ENCODE results near the gene HLA-DMB. TPM values are rescaled to one million over a fixed set of nuclear protein-coding genes. Genes with fewer than 3 reads are reported as not detected.
A peak's percentile ranks its signal among the peaks of the same experiment; 100 is the strongest.

The HLA-DMB gene
- total RNA-seq, 1 experiment from 2014 or later: 142 TPM

GRCh38 chr6:32894085-32895005, 46.5 kb downstream of the HLA-DMB start:
- Histone ChIP-seq H2AFZ (ENCODE audit: low read length) (peak overlapping the region; percentile 90), H3K79me2 (ENCODE audit: low read length) (no peaks in the 10 kb centered on the region), H3K27ac (ENCODE audit: low read length) (peak overlapping the region; percentile 62), H3K9ac (ENCODE audit: low read length) (peak overlapping the region; percentile 84), H3K9me3 (ENCODE audit: low read length) (no peaks in the 10 kb centered on the region), H3K9me2 (replicated peaks; ENCODE audit: insufficient read depth, low read length) (no peaks in the 10 kb centered on the region), H3K27me3 (ENCODE audit: low read length) (no peaks in the 10 kb centered on the region), H3K4me1 (ENCODE audit: low read length) (peaks cover 22% of the 10 kb centered on the region), H4K20me1 (ENCODE audit: insufficient read depth, low read depth, low read length) (no peaks in the 10 kb centered on the region), H3K4me3 (ENCODE audit: low read length) (peak overlapping the region; percentile 90), H3K36me3 (ENCODE audit: insufficient read depth, low read length) (0 out of 2 replicates have a peak, but pooled peaks cover 4% of the 10 kb centered on the region), H3K4me2 (ENCODE audit: low read depth, low read length, poor library complexity, severe bottlenecking) (peak overlapping the region; percentile 97)
- DNase-seq: peak; percentile 98

- H2AFZ ChIP-seq (ENCODE audit: low read length): no peak overlapping the region
- H3K9ac ChIP-seq (ENCODE audit: low read length): no peak overlapping the region
- no peaks in the 10 kb centered on the region for H3K9me3 ChIP-seq (ENCODE audit: low read length)
- no peak overlapping the region for H3K27ac ChIP-seq (ENCODE audit: low read length)
- no peaks in the 10 kb centered on the region for H3K36me3 ChIP-seq (ENCODE audit: insufficient read depth, low read length)
- DNase-seq: no peak
- H3K4me2 ChIP-seq (ENCODE audit: low read depth, low read length, poor library complexity, severe bottlenecking): no peak overlapping the region
- no peaks in the 10 kb centered on the region for H3K79me2 ChIP-seq (ENCODE audit: low read length)
- H3K9me2 ChIP-seq (replicated peaks; ENCODE audit: insufficient read depth, low read length): no peaks in the 10 kb centered on the region
- H3K4me3 ChIP-seq (ENCODE audit: low read length): no peak overlapping the region
- peaks cover 21% of the 10 kb centered on the region for H3K4me1 ChIP-seq (ENCODE audit: low read length)
- H3K27me3 ChIP-seq (ENCODE audit: low read length): no peaks in the 10 kb centered on the region
- no peaks in the 10 kb centered on the region for H4K20me1 ChIP-seq (ENCODE audit: insufficient read depth, low read depth, low read length)
Measured at GRCh38 chr6:32890831-32891230, 50.0 kb downstream of the HLA-DMB start.

- H2AFZ ChIP-seq (ENCODE audit: low read length): no peak overlapping the region
- no peaks in the 10 kb centered on the region for H3K79me2 ChIP-seq (ENCODE audit: low read length)
- no peaks in the 10 kb centered on the region for H3K36me3 ChIP-seq (ENCODE audit: insufficient read depth, low read length)
- no peaks in the 10 kb centered on the region for H3K9me2 ChIP-seq (replicated peaks; ENCODE audit: insufficient read depth, low read length)
- no peak for DNase-seq
- no peak overlapping the region for H3K4me3 ChIP-seq (ENCODE audit: low read length)
- no peaks in the 10 kb centered on the region for H3K9me3 ChIP-seq (ENCODE audit: low read length)
- no peaks in the 10 kb centered on the region for H4K20me1 ChIP-seq (ENCODE audit: insufficient read depth, low read depth, low read length)
- H3K27me3 ChIP-seq (ENCODE audit: low read length): no peaks in the 10 kb centered on the region
- H3K27ac ChIP-seq (ENCODE audit: low read length): no peak overlapping the region
- peaks cover 11% of the 10 kb centered on the region for H3K4me1 ChIP-seq (ENCODE audit: low read length)
- no peak overlapping the region for H3K4me2 ChIP-seq (ENCODE audit: low read depth, low read length, poor library complexity, severe bottlenecking)
- H3K9ac ChIP-seq (ENCODE audit: low read length): no peak overlapping the region
Measured at GRCh38 chr6:32889533-32889932, 51.3 kb downstream of the HLA-DMB start.

GRCh38 chr6:32888576-32888975, 52.3 kb downstream of the HLA-DMB start:
- H3K27me3 ChIP-seq (ENCODE audit: low read length): no peaks in the 10 kb centered on the region
- no peaks in the 10 kb centered on the region for H3K9me3 ChIP-seq (ENCODE audit: low read length)
- H3K9ac ChIP-seq (ENCODE audit: low read length): no peak overlapping the region
- no peaks in the 10 kb centered on the region for H3K36me3 ChIP-seq (ENCODE audit: insufficient read depth, low read length)
- no peak overlapping the region for H3K4me2 ChIP-seq (ENCODE audit: low read depth, low read length, poor library complexity, severe bottlenecking)
- H3K4me1 ChIP-seq (ENCODE audit: low read length): peaks cover 14% of the 10 kb centered on the region
- no peak overlapping the region for H3K4me3 ChIP-seq (ENCODE audit: low read length)
- H3K9me2 ChIP-seq (replicated peaks; ENCODE audit: insufficient read depth, low read length): no peaks in the 10 kb centered on the region
- DNase-seq: no peak
- no peaks in the 10 kb centered on the region for H4K20me1 ChIP-seq (ENCODE audit: insufficient read depth, low read depth, low read length)
- H3K27ac ChIP-seq (ENCODE audit: low read length): no peak overlapping the region
- no peaks in the 10 kb centered on the region for H3K79me2 ChIP-seq (ENCODE audit: low read length)
- H2AFZ ChIP-seq (ENCODE audit: low read length): no peak overlapping the region

GRCh38 chr6:32887616-32888015, 53.2 kb downstream of the HLA-DMB start:
- Histone ChIP-seq H3K4me2 (ENCODE audit: low read depth, low read length, poor library complexity, severe bottlenecking) (no peak overlapping the region), H3K36me3 (ENCODE audit: insufficient read depth, low read length) (no peaks in the 10 kb centered on the region), H3K79me2 (ENCODE audit: low read length) (no peaks in the 10 kb centered on the region), H3K9ac (ENCODE audit: low read length) (no peak overlapping the region), H3K9me2 (replicated peaks; ENCODE audit: insufficient read depth, low read length) (no peaks in the 10 kb centered on the region), H3K27me3 (ENCODE audit: low read length) (no peaks in the 10 kb centered on the region), H3K27ac (ENCODE audit: low read length) (no peak overlapping the region), H4K20me1 (ENCODE audit: insufficient read depth, low read depth, low read length) (no peaks in the 10 kb centered on the region), H2AFZ (ENCODE audit: low read length) (no peak overlapping the region), H3K9me3 (ENCODE audit: low read length) (no peaks in the 10 kb centered on the region), H3K4me3 (ENCODE audit: low read length) (no peak overlapping the region), H3K4me1 (ENCODE audit: low read length) (peaks cover 9% of the 10 kb centered on the region)
- DNase-seq: no peak

GRCh38 chr6:32886681-32887383, 54.0 kb downstream of the HLA-DMB start:
- Histone ChIP-seq H3K27me3 (ENCODE audit: low read length) (no peaks in the 10 kb centered on the region), H3K9me2 (replicated peaks; ENCODE audit: insufficient read depth, low read length) (no peaks in the 10 kb centered on the region), H3K4me3 (ENCODE audit: low read length) (no peak overlapping the region), H2AFZ (ENCODE audit: low read length) (no peak overlapping the region), H3K9ac (ENCODE audit: low read length) (no peak overlapping the region), H4K20me1 (ENCODE audit: insufficient read depth, low read depth, low read length) (no peaks in the 10 kb centered on the region), H3K4me1 (ENCODE audit: low read length) (peaks cover 11% of the 10 kb centered on the region), H3K4me2 (ENCODE audit: low read depth, low read length, poor library complexity, severe bottlenecking) (no peak overlapping the region), H3K9me3 (ENCODE audit: low read length) (no peaks in the 10 kb centered on the region), H3K79me2 (ENCODE audit: low read length) (no peaks in the 10 kb centered on the region), H3K36me3 (ENCODE audit: insufficient read depth, low read length) (no peaks in the 10 kb centered on the region), H3K27ac (ENCODE audit: low read length) (no peak overlapping the region)
- no peak for DNase-seq

- no peak overlapping the region for H3K9ac ChIP-seq (ENCODE audit: low read length)
- peak; percentile 94 for DNase-seq
- H2AFZ ChIP-seq (ENCODE audit: low read length): no peak overlapping the region
- peaks cover 19% of the 10 kb centered on the region for H3K4me1 ChIP-seq (ENCODE audit: low read length)
- no peak overlapping the region for H3K4me2 ChIP-seq (ENCODE audit: low read depth, low read length, poor library complexity, severe bottlenecking)
- H3K79me2 ChIP-seq (ENCODE audit: low read length): no peaks in the 10 kb centered on the region
- no peaks in the 10 kb centered on the region for H4K20me1 ChIP-seq (ENCODE audit: insufficient read depth, low read depth, low read length)
- no peaks in the 10 kb centered on the region for H3K36me3 ChIP-seq (ENCODE audit: insufficient read depth, low read length)
- no peaks in the 10 kb centered on the region for H3K9me3 ChIP-seq (ENCODE audit: low read length)
- no peak overlapping the region for H3K27ac ChIP-seq (ENCODE audit: low read length)
- no peaks in the 10 kb centered on the region for H3K9me2 ChIP-seq (replicated peaks; ENCODE audit: insufficient read depth, low read length)
- H3K4me3 ChIP-seq (ENCODE audit: low read length): no peak overlapping the region
- H3K27me3 ChIP-seq (ENCODE audit: low read length): no peaks in the 10 kb centered on the region
Measured at GRCh38 chr6:32885698-32886286, 55.0 kb downstream of the HLA-DMB start.

Measured in Karpas-422 (cell line).